Urothelium cell line (cell line): ENCODE measurements around the gene TMEM141.
"Not testable (repeated sequence)": the region's sequence is repeated elsewhere in the genome, so short reads cannot be mapped to it uniquely, and the experiment has no call there.

Experiments
- DNase-seq: peaks from one replicate; pipeline ENCODE4 v3.0.0; 2011; ENCODE audit warnings: low spot score, mixed read lengths
- FAIRE-seq: peaks from 2 replicates; lab custom pipeline; 2011; peaks lifted over from hg19 to GRCh38; lab: Jason Lieb, UNC

The TMEM141 gene

GRCh38 chr9:136769710-136770191, 21.4 kb upstream of the TMEM141 start:
- DNase-seq (no peak), FAIRE-seq (no peak)

GRCh38 chr9:136771907-136772415, 19.2 kb upstream of the TMEM141 start:
- FAIRE-seq (no peak), DNase-seq (no peak)

DNA sequence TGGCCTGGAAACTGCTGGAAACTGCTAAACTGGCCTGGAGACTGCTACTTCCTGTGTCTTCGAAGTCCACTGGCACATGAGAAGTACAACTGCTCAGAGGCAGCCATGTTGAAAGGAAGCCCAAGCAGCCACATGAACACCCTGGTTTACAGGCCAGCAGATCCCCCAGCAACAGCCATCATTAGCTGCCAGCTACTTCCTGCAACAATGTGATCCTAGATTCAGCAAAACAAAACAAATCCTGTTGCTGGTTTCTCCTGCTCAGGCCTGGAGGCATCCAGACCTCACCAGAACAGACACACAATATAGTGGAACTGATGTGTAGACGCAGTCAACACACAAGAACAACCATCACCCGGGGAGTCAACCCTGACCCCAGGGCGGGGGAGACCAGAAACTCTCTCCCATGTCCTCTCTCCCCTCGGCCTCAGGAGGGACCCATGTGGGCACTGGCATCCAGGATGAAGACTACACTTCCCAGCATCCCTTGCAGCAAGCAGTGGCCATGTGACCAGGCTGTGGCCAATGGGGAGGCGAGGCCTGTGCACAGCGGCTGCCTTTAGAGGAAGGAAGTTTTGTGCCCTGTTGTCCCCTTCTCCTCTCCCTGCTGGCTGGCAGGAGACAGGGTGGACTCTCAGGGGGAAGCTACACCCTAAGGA, 17.6 kb upstream of the TMEM141 start:
- no peak for DNase-seq
- FAIRE-seq, result no peak

DNA sequence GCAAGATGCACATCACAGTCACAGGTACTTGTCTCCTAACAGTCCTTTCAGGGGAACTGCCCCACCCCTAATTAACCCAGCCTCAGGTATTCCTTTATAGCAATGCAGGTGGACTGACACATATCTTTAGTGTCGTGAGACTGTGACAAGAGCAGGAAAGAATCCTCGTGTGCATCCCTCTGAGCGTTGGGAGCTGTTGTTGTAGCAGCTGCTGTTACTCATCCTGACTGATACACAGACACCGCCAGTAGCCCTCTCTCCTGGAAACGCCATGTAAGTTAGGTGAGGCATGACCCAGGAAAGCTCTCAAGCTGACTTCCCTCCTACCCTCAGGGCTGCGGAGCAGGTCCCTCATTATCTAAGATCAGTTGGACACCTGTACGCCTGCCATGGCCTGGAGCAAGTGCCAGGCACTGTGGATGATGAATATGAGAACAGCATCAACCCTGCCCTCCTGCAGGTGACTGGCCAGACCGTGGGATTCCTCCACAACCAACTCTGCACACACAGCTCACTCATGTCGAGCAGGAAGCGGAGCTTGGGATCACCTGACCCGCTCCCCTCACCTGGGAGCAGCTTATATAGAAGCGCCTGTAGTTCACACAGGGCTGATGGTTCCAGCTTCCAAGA, 16.6 kb upstream of the TMEM141 start:
- no peak for DNase-seq
- FAIRE-seq, result no peak

DNA sequence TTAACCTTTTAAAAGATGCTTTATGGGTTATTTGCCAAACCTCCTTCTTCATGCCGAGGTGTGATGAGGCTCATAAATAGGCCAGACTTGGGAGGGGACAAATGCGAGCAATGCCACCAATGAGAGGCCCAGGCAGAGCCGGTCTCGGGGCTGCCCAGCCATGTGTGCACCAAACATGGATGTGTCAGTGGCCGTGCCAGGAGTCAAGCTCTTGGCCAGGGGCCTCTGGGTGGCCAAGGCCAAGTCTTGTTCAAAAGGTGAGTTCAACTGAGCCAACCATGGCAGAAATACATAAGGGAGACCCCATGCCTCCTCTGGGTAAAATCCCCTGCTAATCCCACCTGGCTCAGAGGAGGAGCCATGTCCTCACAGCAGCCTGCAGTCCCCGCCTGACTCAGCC, 16.0 kb upstream of the TMEM141 start:
- no peak for DNase-seq
- no peak for FAIRE-seq

DNA sequence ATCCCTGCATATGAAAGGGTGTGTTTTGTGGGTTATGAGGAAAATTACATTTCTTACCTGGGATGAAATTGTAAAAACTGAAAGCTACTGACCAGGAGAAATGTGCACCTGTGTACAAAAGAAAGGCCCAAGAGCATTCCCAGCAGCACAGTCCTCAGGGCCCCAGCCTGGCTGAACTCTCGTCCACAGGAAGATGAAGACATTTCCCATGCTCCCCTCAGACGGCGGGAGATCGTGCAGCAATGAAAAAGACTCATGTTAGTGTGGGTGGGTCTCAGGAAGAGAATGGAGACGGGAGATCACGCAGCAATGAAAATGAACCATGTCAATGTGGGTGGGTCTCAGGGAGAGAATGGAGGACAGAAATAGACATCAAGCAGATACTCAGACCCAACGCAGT, 14.2 kb upstream of the TMEM141 start:
- FAIRE-seq, result no peak
- DNase-seq, result no peak

DNA sequence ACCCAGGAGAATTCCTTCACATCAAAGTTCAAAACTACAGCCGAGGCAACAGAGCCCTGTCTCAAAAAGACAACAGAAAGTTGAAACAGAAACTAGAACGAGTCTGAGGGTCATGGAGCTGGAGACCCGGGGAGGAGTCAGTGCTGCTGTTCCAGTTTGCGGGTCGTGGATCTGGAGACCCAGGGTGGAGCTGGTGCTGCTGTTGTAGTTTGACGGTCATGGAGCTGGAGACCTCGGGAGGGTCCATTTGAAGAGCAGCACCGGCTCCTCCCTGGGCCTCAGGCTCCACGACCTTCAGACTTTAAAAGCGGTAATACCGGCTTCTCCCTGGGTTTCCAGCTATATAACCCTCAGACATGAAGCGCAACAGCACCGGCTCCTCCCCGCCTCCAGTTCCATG, 13.8 kb upstream of the TMEM141 start:
- FAIRE-seq (no peak), DNase-seq (no peak)

- no peak for FAIRE-seq
These were observed 11.3 kb upstream of the TMEM141 start for GRCh38 chr9:136779808-136780207.

GRCh38 chr9:136782452-136782851, 8.7 kb upstream of the TMEM141 start:
- DNase-seq (no peak), FAIRE-seq (no peak)

More at GRCh38 chr9:136779808-136780207, 11.3 kb upstream of the TMEM141 start:
- DNase-seq, result no peak

- DNase-seq, result no peak
- no peak for FAIRE-seq
These were observed 6.7 kb upstream of the TMEM141 start for GRCh38 chr9:136784249-136784996.

DNA sequence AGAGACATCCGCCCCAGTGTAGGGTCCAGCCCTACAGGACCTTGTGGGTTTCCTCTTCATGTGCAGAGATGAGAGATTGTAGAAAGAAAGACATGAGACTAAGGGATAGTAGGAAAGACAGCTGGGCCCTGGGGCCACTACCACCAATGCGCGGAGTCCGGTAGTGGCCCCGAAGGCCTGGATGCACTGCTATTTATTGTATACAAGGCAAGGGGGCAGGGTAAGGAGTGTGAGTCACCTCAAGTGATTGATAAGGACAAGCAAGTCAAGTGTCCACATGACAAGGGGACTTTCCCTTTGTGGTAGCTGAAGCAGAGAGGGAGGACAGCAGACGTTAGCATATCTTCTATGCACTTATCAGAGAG, 6.2 kb upstream of the TMEM141 start:
- FAIRE-seq (no peak), DNase-seq (no peak)

- not testable (repeated sequence) for DNase-seq, FAIRE-seq
These were observed 5.4 kb upstream of the TMEM141 start for GRCh38 chr9:136785565-136786355.

DNA sequence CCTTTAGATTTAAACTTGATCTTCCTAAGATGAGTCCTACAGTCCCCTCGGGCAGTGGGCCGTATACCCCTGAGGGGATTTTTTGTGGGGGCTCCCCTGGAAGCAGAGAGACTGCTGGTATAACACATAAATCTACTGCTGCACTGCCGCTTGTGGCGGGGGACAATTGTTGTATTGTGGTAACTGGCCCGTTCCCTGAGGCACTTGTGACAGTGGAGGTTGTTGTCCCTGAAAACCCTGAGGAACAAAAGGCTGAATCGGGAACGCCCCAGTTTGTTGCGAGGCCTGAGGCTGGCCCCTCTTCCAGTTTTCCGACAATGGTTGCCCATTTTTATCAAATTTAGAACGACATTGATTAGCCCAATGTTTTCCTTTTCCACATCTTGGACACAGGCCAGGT, 4.7 kb upstream of the TMEM141 start:
- DNase-seq (no peak), FAIRE-seq (no peak)

DNA sequence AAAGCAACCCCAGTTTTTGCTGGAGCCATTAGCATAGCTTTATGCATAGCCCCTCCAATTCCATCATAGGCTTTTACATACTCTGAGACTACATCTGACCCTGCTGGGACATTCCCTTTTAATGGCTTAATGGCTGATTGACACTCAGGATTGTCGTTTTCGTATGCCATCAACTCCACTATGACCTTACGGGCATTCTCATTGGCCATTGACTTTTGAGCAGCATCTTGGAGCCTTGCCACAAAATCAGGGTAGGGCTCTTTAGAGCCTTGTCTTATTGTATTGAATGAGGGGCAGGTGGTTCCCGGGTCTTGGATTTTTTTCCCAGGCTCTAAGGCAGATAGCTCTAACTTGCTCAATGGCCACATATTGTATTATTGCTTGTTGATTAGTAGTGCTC, 4.2 kb upstream of the TMEM141 start:
- not testable (repeated sequence) for FAIRE-seq, DNase-seq

DNA sequence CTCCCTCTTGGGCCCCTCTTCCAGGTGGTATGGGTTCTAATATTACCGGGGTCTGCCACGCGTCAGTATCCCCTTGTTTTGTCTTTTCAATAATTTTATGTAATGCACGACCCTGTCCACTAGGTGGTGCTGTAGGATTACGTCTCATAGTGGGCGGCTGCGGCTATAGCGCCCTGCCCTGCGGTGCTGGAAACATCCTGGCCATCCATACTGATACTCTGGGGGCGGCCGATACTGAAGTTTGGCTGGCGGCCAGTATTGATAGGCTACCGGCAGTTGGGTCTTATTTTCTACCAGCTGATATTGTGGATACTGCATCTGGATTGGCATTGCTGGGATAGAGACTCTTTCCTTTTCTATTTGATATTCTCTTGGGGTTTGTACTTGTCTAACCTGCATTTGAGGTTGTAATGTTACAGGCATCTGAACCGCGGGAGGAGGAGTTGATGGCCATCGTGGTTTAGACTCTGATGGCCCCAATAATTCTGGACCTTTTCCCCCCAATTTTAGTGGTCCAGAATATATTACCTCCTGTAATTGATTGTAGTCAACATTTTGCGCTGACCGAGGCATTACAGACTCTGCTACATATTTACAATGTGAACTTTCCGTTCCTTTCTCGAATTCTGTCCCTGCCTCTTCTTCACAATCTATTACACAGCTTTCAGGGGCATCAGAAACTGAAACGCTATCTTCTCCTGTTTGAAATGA, 3.3 kb upstream of the TMEM141 start:
- DNase-seq (peak; percentile 65), FAIRE-seq (no peak)

- FAIRE-seq, DNase-seq: not testable (repeated sequence)
These were observed 2.3 kb upstream of the TMEM141 start for GRCh38 chr9:136788644-136789522.

DNA sequence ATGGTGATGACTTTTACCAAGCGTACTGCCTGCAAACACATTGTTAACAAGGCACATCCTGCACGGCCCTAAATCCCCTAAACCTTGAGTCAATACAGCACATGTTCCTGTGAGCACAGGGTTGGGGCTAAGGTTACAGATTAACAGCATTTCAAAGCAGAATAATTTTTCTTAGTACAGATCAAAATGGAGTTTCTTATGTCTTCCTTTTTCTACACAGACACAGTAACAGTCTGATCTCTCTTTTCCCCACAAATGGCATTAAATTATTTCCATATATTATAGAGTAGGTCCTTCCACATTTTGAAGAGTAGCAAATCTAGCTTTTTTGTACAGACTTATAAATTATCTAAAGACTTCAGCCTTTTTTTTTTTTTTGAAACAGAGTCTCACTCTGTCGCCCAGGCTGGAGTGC, 1.6 kb upstream of the TMEM141 start:
- FAIRE-seq (no peak), DNase-seq (no peak)

- no peak for FAIRE-seq
- DNase-seq, result peak; percentile 61
These were observed 552 bp downstream of the TMEM141 start for GRCh38 chr9:136791516-136792276.
